Gastroesophageal sphincter (tissue), 3 donors: Measurements from ENCODE around the gene LIPC.

Experiments
- EP300 ChIP-seq: sonication (generic); formaldehyde crosslinking; IDR thresholded peaks from one replicate; pipeline ENCODE4 v1.6.1; 2017; ENCODE audit warnings: antibody characterized with exemption, mild to moderate bottlenecking
- POLR2A ChIP-seq, 2 donors: fragments of 450-650 bp; IDR thresholded peaks; one replicate each; pipeline ENCODE4 v1.6.1; 2017; ENCODE audit warnings: antibody characterized with exemption in 2 of 2, mild to moderate bottlenecking in 2 of 2, moderate library complexity in 1 of 2
- POLR2AphosphoS5 ChIP-seq: sonication (generic); formaldehyde crosslinking; IDR thresholded peaks from one replicate; pipeline ENCODE4 v1.6.1; 2017; ENCODE audit warnings: antibody characterized with exemption
- TF ChIP-seq, protein P1 (sequence below), 4 experiments: fragments of 200-600 bp in 2 of 4; fragments of 450-650 bp in 2 of 4; sonication (generic) in 1 of 4; IDR thresholded peaks; one replicate each; pipeline ENCODE4 v1.5.1; 2017 to 2019; ENCODE audit warnings: antibody characterized with exemption in 4 of 4, mild to moderate bottlenecking in 2 of 4, moderate library complexity in 2 of 4

DNA sequence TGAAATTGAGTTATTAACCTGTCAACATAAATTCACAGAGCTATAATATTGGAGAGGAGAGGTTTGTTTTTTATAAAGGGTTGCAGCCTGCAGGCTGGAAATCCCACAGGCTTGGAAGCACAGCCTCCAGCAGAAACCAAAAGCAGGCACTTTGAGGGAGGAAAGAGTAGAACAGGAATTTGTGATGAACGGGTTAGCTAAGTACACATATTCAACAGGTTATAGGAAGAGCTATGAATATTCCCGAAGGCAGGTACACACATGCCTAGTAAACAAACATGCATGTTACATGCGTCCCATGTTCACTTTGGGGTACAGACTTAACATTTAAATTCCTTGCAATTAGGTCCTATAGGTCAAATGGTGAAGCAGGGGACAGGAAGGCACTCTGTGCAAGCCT lies 25.9 kb upstream of the LIPC start:
- TF ChIP-seq, protein P1, sequence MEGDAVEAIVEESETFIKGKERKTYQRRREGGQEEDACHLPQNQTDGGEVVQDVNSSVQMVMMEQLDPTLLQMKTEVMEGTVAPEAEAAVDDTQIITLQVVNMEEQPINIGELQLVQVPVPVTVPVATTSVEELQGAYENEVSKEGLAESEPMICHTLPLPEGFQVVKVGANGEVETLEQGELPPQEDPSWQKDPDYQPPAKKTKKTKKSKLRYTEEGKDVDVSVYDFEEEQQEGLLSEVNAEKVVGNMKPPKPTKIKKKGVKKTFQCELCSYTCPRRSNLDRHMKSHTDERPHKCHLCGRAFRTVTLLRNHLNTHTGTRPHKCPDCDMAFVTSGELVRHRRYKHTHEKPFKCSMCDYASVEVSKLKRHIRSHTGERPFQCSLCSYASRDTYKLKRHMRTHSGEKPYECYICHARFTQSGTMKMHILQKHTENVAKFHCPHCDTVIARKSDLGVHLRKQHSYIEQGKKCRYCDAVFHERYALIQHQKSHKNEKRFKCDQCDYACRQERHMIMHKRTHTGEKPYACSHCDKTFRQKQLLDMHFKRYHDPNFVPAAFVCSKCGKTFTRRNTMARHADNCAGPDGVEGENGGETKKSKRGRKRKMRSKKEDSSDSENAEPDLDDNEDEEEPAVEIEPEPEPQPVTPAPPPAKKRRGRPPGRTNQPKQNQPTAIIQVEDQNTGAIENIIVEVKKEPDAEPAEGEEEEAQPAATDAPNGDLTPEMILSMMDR (IDR thresholded peaks at IDR 0.05) = no peak
- TF ChIP-seq POLR2AphosphoS5 (no peak), POLR2A (IDR thresholded peaks at IDR 0.05) (no peak), EP300 (no peak)
